AG04449 (cell line): ENCODE measurements around the gene SLC30A2.

Experiments
- CTCF ChIA-PET: fragments of 350-600 bp; formaldehyde crosslinking; extraction: SDS; loops from one replicate; lab custom pipeline; 2021; ENCODE audit warnings: antibody characterized with exemption; lab: Yijun Ruan, JAX
- POLR2A ChIA-PET: fragments of 400-600, 350-600 bp; formaldehyde crosslinking; extraction: SDS; loops from one replicate; lab custom pipeline; 2020; ENCODE audit warnings: antibody characterized with exemption, inconsistent platforms; lab: Yijun Ruan, JAX
- DNase-seq: peaks from one replicate; pipeline ENCODE4 v3.0.0-alpha.2; 2010; ENCODE audit warnings: low read depth, low spot score
- H3K4me3 ChIP-seq: 2 replicates; pipeline ENCODE4 v1.5.1; 2011; ENCODE audit warnings: low read depth, mild to moderate bottlenecking, control low read depth, low read length
- TF ChIP-seq, protein P1 (sequence below): IDR thresholded peaks from one replicate; pipeline ENCODE4 v1.5.1; 2011; ENCODE audit warnings: mild to moderate bottlenecking, moderate library complexity, low read length, control low read depth, inconsistent platforms; ENCODE audit not compliant: insufficient read depth; ENCODE audit errors: missing control alignments

The SLC30A2 gene

DNA sequence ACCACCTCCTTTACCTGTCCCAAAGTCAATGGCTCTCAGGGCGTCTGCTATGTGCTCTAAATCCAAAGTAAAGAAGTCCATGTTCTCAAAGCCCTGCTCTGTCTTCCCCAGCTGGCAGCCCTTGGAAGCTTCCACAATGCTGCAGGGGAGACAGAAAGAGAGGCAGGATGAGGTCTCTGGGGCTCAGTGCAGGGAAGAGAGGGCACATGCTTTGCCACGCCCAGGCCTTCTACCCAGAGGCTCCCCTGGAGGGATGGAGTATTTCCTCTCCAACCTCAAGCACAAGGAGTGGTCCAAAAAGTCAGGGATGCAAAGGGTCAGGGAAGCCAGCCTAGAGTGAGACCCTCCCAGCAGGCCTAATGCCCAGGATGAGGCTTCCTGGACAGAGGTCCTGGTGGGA, 11.3 kb upstream of the SLC30A2 start:
- no peak for DNase-seq
- CTCF ChIA-PET = interaction anchor here (1.5 to 1.6 kb wide), 2 partner anchors 88 to 162 kb away, joined by 4 to 5 read pairs; no protein-coding TSS in a partner anchor
- POLR2A ChIA-PET = no interaction called here
- TF ChIP-seq, protein P1, sequence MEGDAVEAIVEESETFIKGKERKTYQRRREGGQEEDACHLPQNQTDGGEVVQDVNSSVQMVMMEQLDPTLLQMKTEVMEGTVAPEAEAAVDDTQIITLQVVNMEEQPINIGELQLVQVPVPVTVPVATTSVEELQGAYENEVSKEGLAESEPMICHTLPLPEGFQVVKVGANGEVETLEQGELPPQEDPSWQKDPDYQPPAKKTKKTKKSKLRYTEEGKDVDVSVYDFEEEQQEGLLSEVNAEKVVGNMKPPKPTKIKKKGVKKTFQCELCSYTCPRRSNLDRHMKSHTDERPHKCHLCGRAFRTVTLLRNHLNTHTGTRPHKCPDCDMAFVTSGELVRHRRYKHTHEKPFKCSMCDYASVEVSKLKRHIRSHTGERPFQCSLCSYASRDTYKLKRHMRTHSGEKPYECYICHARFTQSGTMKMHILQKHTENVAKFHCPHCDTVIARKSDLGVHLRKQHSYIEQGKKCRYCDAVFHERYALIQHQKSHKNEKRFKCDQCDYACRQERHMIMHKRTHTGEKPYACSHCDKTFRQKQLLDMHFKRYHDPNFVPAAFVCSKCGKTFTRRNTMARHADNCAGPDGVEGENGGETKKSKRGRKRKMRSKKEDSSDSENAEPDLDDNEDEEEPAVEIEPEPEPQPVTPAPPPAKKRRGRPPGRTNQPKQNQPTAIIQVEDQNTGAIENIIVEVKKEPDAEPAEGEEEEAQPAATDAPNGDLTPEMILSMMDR = no peak
- H3K4me3 ChIP-seq = no peak overlapping the region

DNA sequence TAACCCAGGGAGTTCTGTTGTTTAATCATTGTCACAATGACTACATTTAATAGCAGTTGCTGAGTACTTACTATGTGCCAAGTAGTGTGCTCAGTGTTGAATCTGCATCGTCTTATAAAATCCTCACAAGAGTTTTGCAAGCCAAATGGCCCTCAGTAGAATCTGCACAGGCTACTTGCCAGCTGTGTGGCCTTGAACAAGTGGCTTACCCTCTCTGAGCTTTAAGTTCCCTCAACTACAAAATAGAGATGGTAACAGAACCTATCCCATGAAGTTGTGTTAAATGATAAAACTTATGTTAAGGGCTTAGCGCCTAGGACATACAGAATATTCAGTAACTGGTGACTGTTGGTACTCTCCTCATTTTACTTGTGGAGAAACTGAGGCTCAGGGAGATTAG, 9.1 kb upstream of the SLC30A2 start:
- no peak overlapping the region for H3K4me3 ChIP-seq
- ChIA-PET POLR2A (no interaction called here), CTCF (interaction anchor here (1.0 to 2.4 kb wide), 4 partner anchors 11 to 219 kb away, joined by 3 to 10 read pairs (median 6); no protein-coding TSS in a partner anchor)
- no peak for DNase-seq
- TF ChIP-seq, protein P1 = no peak

DNA sequence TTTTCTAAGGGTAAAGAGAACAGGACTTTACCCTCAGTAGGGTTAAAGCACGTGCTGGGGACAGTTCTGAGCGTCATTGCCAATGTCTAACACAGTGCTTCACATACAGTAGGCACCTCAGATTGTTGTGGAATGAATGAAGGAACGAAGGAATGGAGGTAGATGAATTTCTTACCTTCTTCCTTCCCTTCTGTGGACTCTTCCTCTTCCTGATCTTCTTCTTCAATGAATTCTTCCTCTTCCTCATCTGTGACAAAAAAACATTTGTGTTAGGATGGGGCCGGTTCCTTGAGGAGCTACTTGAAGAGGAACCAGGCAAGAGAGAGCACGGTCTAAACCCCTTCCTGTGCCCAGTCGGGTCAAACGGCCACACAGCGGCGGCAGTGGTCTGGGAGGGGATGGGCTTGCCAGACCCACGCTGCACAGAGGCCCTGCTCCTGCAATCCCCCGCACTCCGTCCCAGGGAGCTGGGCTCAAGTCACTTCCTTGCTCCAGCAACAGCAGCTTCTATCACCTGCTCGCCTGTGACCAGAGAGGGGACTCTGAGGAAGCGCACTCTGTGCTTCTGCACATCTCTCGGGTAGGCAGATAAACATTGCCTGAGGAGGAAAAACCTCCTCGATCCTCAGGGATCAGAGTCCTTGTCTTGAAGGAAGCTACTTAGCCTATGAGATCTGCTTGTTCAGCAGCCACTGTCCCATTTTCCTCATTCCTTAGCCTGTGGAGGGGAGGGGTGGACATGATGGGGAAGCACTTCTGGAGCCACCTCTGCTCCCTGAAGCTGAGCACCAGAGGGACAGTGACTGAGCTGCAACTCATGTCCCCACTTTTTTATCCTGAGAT, 8.0 kb upstream of the SLC30A2 start:
- no peak for DNase-seq
- ChIA-PET CTCF (interaction anchor here (1.0 to 2.4 kb wide), 5 partner anchors 13 to 220 kb away, joined by 3 to 10 read pairs (median 5); no protein-coding TSS in a partner anchor), POLR2A (no interaction called here)
- TF ChIP-seq, protein P1 = no peak
- H3K4me3 ChIP-seq = no peak overlapping the region

DNA sequence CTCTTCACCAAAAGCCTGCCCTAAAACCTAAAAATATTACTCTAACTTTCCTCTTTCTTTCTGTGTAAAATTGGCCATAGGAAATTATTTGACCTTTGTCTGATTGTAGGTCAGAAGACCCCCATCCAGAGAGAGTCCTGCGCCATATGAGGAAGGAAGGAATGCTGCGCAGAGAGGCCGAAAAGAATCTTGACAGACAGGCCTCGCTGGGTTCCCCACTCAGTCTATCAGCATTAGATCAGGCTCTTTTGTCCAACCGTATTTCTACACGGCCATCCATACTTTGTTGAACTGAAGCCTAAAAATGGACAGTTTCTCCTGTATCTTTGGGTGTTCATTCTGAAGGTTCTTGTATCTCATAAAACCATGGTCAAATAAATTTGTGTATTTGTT, 4.3 kb upstream of the SLC30A2 start:
- no peak for DNase-seq
- TF ChIP-seq, protein P1 = no peak
- CTCF ChIA-PET = no interaction called here
- no peak overlapping the region for H3K4me3 ChIP-seq
- POLR2A ChIA-PET = no interaction called here

DNA sequence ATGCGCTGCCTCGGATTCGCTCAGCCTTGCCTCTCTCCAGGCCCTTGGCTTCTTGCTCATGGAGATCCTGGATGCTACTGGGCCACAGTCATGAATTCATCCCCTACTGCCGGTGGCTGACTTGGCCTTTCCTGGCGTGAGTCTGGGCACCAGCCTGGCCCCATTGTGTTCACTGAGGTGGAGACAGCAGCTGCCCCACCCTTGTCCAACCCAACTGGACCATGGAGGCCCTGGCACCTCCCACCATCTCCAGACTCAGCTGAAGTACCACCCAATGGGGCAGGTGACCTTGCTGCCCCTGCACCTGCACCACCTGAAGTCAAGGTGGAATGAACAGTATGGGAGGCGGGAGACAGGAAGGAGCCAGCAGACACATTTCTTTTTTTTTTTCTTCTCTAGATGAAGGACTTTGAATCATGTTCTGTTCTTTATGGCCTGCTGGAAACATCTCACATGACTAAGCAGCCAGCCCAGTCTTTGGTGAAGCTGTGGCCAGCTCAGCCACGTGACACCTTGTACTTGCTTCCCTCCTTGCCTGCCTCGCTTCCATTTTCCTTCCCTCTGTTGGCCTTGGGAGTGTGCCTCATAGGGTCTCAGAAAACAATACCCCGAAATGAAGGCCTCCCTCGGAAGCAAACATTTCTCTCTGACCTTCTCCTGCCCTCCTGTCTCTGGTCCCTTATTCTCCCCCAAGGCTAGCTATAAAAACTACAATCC, 3.8 kb upstream of the SLC30A2 start:
- no peak overlapping the region for H3K4me3 ChIP-seq
- CTCF ChIA-PET = no interaction called here
- no peak for DNase-seq
- TF ChIP-seq, protein P1 = no peak
- POLR2A ChIA-PET = no interaction called here
